Endothelial cell (in vitro differentiated cells): ENCODE measurements around the gene PDGFRB. TPM values are rescaled to one million over a fixed set of nuclear protein-coding genes. Genes with fewer than 3 reads are reported as not detected.

Experiments
- DNase-seq: peaks from one replicate; pipeline ENCODE4 v3.0.0; 2021; ENCODE audit warnings: low spot score
- H3K27ac Mint-ChIP-seq: one replicate; pipeline ENCODE4 v1.8.0; 2021; ENCODE audit warnings: mixed read lengths, inconsistent platforms; ENCODE audit not compliant: unreplicated experiment
- H3K27me3 Mint-ChIP-seq: one replicate; pipeline ENCODE4 v1.8.0; 2021; ENCODE audit warnings: mild to moderate bottlenecking, moderate library complexity, mixed read lengths, inconsistent platforms; ENCODE audit not compliant: unreplicated experiment
- H3K36me3 Mint-ChIP-seq: one replicate; pipeline ENCODE4 v1.8.0; 2021; ENCODE audit warnings: mild to moderate bottlenecking, low read depth, mixed read lengths, inconsistent platforms; ENCODE audit not compliant: unreplicated experiment
- H3K4me1 Mint-ChIP-seq: one replicate; pipeline ENCODE4 v1.8.0; 2021; ENCODE audit warnings: mild to moderate bottlenecking, mixed read lengths, inconsistent platforms; ENCODE audit not compliant: unreplicated experiment
- H3K4me3 Mint-ChIP-seq: one replicate; pipeline ENCODE4 v1.8.0; 2021; ENCODE audit warnings: mild to moderate bottlenecking, mixed read lengths, inconsistent platforms; ENCODE audit not compliant: unreplicated experiment
- H3K9me3 Mint-ChIP-seq: one replicate; pipeline ENCODE4 v1.8.0; 2021; ENCODE audit warnings: mixed read lengths, inconsistent platforms; ENCODE audit not compliant: unreplicated experiment
- total RNA-seq: library from RNA; stranded (reverse); fragmentation: NEBNext Ultra II Directional; extraction: Animal tissue kit (Norgen Biotek cat#: 25700); gene quantifications from one replicate; pipeline ENCODE4 v1.2.1, GENCODE V29; 2021; ENCODE audit not compliant: unreplicated experiment
- TF ChIP-seq, protein P1 (sequence below): fragments of 200-600 bp; sonication (generic); IDR thresholded peaks from one replicate; pipeline ENCODE4 v1.5.0; 2021; ENCODE audit warnings: antibody characterized with exemption; ENCODE audit not compliant: unreplicated experiment

Gene PDGFRB
- total RNA-seq, 1 donor from 2014 or later = 23.7 TPM

DNA sequence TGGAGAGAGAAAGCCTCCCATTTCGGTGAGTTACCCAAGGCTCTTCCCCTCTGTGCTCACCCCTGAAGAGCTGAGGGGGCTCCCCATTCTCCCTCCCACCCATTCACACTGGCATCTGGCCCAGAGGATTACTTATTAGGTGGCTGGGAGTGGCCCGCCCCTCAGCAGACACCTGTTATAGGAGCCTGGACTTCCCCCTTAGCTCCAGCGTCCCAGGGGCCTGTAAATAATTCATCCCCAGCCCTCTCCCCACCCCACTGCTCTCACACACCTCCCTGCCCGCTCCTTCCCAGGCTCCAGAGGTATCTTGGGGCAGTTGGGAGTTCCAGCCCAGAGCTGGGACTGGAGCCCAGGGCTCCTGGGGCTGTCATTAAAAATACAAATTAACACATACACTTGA is 22.6 kb upstream of the PDGFRB start:
- DNase-seq = no peak
- no peak overlapping the region for H3K4me3 Mint-ChIP-seq
- no peaks in the 10 kb centered on the region for H3K9me3 Mint-ChIP-seq
- peaks cover 9% of the 10 kb centered on the region for H3K27me3 Mint-ChIP-seq
- no peaks in the 10 kb centered on the region for H3K36me3 Mint-ChIP-seq
- H3K4me1 Mint-ChIP-seq = peaks cover 18% of the 10 kb centered on the region
- H3K27ac Mint-ChIP-seq = no peak overlapping the region
- TF ChIP-seq, protein P1, sequence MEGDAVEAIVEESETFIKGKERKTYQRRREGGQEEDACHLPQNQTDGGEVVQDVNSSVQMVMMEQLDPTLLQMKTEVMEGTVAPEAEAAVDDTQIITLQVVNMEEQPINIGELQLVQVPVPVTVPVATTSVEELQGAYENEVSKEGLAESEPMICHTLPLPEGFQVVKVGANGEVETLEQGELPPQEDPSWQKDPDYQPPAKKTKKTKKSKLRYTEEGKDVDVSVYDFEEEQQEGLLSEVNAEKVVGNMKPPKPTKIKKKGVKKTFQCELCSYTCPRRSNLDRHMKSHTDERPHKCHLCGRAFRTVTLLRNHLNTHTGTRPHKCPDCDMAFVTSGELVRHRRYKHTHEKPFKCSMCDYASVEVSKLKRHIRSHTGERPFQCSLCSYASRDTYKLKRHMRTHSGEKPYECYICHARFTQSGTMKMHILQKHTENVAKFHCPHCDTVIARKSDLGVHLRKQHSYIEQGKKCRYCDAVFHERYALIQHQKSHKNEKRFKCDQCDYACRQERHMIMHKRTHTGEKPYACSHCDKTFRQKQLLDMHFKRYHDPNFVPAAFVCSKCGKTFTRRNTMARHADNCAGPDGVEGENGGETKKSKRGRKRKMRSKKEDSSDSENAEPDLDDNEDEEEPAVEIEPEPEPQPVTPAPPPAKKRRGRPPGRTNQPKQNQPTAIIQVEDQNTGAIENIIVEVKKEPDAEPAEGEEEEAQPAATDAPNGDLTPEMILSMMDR = no peak

DNA sequence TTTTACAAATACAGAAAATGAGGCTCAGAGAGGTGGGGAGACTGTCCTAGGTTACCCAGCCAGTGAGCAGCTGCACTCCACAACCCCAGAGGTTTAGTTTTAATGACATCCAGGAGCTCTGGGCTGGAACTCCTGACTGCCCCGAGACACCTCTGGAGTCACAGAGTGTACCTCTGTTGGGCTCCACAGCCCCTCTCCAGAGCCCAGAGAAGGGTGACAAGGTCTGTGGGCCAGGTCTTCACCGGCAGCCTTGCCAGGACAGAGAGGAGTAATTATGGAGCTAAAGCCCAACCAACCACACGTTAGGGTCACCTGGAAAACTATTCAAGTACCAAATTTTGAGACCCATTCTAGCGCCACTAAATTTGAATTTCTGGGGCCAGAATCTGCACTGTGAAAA is 22.1 kb upstream of the PDGFRB start:
- Mint-ChIP-seq H3K4me3 (no peak overlapping the region), H3K36me3 (no peaks in the 10 kb centered on the region), H3K9me3 (no peaks in the 10 kb centered on the region), H3K4me1 (peaks cover 20% of the 10 kb centered on the region), H3K27me3 (peaks cover 9% of the 10 kb centered on the region), H3K27ac (no peak overlapping the region)
- TF ChIP-seq, protein P1 = no peak
- no peak for DNase-seq

DNA sequence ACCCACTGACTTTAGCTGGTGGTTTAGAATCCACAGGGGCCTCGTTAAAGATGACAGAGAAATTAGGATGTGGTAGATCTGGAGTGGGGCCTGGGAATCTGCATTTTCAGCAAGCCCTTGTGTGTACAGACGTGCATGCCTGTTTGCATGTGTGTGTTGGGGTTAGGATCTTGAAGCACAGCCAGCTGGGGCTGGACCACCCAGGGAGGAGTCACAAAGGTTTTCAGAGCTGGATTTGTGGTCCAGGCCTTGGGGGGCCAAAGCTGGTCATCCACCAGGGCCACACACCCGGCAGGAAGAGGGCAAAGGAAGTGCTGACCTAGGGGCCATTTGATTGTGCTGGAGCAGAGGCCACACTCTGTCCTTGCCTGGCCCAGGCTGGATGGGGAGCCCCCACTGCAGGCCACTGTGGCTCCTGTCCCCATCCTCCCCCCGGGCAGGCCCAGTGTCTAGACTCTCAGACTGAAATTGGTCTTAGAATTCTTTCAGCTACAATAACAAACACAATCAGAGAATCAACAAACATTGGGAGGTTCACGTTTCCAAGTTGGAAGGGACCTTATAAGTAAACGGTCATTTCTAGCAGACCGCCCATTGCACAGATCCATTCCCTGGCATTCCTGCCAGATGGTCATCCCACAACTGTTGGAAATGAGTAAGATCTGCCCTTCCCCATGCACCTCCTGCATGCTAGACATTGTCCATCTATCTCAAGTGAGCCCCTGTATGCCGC is 21.3 kb upstream of the PDGFRB start:
- H3K4me1 Mint-ChIP-seq = peaks cover 20% of the 10 kb centered on the region
- H3K4me3 Mint-ChIP-seq = no peak overlapping the region
- DNase-seq = no peak
- no peak overlapping the region for H3K27ac Mint-ChIP-seq
- H3K9me3 Mint-ChIP-seq = no peaks in the 10 kb centered on the region
- H3K27me3 Mint-ChIP-seq = peaks cover 10% of the 10 kb centered on the region
- TF ChIP-seq, protein P1 = no peak
- H3K36me3 Mint-ChIP-seq = no peaks in the 10 kb centered on the region

DNA sequence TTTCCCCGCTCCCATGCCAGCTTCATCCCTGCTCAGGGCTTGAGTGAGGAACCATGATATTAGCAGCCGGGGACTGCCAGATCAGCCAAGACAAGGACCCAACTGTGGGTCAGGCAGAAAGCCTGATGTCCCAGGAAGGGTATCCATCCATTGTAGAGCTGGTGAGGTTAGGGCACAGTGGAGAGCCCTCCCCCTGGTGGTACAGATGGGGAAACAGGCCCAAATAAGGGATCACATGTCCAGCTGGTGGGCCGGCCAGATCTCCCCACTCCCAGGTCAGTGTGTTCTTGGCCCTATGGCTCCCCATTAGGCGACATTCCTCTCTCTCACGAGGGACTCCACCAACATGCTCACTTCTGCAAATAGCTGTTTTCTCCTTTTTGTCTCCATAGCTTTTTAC is 19.9 kb upstream of the PDGFRB start:
- Mint-ChIP-seq H3K27ac (no peak overlapping the region), H3K27me3 (peaks cover 12% of the 10 kb centered on the region), H3K9me3 (no peaks in the 10 kb centered on the region), H3K36me3 (no peaks in the 10 kb centered on the region), H3K4me3 (no peak overlapping the region), H3K4me1 (peaks cover 15% of the 10 kb centered on the region)
- TF ChIP-seq, protein P1 = peak; percentile 48
- DNase-seq = peak; percentile 56

DNA sequence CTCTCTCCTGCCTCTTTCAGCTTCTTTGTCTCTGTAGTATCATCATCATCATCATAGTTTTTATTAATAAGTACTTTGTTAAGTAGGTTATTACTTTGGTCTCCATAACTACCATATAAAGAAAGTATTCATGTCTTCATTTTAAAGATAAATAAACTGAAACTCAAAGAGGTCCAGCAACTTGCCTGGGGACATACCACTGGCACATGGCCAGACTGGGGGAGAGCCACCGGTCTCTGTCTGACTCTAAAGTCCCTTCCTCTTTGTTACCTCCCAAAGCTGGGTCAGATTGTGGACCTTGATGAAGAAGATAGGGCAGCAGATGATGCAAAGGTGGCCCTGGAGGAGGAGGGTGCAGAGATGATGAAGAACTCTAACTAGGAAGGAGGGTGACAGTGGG is 19.4 kb upstream of the PDGFRB start:
- H3K9me3 Mint-ChIP-seq = no peaks in the 10 kb centered on the region
- peaks cover 14% of the 10 kb centered on the region for H3K4me1 Mint-ChIP-seq
- no peaks in the 10 kb centered on the region for H3K36me3 Mint-ChIP-seq
- peaks cover 12% of the 10 kb centered on the region for H3K27me3 Mint-ChIP-seq
- DNase-seq = no peak
- no peak overlapping the region for H3K4me3 Mint-ChIP-seq
- no peak overlapping the region for H3K27ac Mint-ChIP-seq
- TF ChIP-seq, protein P1 = no peak
